Measurements from ENCODE around the gene DNAJC15. TPM values are rescaled to one million over a fixed set of nuclear protein-coding genes. Genes with fewer than 3 reads are reported as not detected.

Gene DNAJC15
- total RNA-seq, 1 experiment from 2014 or later: 8.4 TPM

Other genes with a start within 250 kb of the DNAJC15 start
- gene FAM216B, start 242.0 kb upstream of the DNAJC15 start, total RNA-seq (2014; rRNA removed; shearing (Covaris generic)): not detected in 2 replicates
- gene EPSTI1, start 31.3 kb upstream of the DNAJC15 start, total RNA-seq (2014; rRNA removed; shearing (Covaris generic)): not detected in 2 replicates